ENCODE measurements around the gene NMRK2.

- TF ChIP-seq CTCF (IDR thresholded peaks at IDR 0.05) (no peak), ZFX (IDR thresholded peaks at IDR 0.05; ENCODE audit: borderline replicate concordance) (no peak)
Observed at GRCh38 chr19:3949997-3950859, 17.4 kb downstream of the NMRK2 start.
